GM13977 (cell line): ENCODE measurements around the gene APC2.

ENCODE experiments used
- DNase-seq: peaks from one replicate; pipeline ENCODE4 v3.0.0; 2012; ENCODE audit warnings: low spot score
- CTCF ChIP-seq: IDR thresholded peaks from 2 replicates; pipeline ENCODE4 v1.5.1; 2012; ENCODE audit warnings: mild to moderate bottlenecking, control low read depth; ENCODE audit not compliant: insufficient read depth; ENCODE audit errors: extremely low read depth, missing control alignments
- in situ Hi-C: fragments of 300-500 bp; cut with MboI; formaldehyde crosslinking; loops from one replicate; pipeline ENCODE4 v1.12.0; 2022; ENCODE audit warnings: low sequenced_read_pairs, low pct_unique_long_range_greater_than_20kb, mixed read lengths, inconsistent platforms; ENCODE audit not compliant: unreplicated experiment

Gene APC2

DNA sequence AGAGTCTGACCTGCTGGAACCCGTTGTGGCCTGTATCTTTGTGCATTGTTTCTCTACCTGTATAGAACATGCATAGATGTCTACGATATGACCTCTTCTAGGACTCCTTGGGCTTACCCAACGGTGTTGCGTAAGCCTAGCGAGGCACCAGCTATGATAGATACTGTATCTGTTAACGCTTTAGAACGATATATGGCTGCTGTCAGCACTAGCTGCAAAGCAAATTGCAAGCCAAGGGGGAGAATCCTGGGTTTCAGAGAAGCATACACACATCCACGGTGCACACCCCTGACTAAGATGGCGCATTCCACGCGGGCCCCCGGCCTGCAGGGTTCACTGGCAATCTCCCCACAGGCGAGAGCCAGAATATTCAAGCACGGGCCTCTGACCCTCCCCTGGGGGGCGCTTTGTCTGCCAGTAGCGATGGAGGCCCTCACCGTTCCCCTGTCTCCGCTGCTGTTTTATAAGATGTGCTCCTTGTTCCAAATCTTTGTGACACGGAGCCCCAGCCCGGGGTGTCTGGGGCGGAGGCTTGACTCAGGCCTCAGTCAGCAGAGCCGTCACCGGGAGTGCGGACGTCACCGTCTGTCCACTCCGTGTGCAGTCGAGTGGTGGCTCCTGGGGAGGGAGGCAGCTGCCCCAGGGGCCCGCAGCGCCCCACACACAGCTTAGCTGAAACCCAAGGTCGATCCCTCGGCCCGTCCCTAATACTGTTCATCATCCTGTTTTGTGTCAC is 24.7 kb upstream of the APC2 start:
- in situ Hi-C loops: no loop called here
- DNase-seq: no peak
- TF ChIP-seq CTCF: no peak

DNA sequence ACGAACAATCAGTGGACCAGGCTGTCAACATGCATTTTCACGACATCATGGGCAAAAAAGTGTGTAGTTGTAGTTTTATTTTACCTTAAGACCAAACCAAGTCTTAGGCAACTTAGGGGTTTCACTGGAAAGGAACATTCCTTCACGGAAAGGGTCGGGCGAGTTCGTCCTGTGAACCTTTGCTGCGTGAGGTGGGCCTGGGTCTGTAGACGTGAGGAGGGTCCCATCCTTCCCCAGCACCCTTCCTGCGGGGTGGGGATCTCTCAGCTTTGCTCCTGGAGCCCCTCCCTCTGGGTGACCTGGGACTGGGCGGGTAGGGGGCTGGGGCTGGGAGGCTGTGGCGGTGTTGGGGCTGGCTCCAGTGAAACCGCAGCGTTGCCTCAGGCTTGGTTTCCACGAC is 24.0 kb upstream of the APC2 start:
- in situ Hi-C loops: no loop called here
- DNase-seq: no peak
- TF ChIP-seq CTCF: no peak

- no peak for TF ChIP-seq CTCF
- DNase-seq: no peak
- in situ Hi-C loops: no loop called here
These were observed 23.2 kb upstream of the APC2 start for GRCh38 chr19:1426736-1427135.

DNA sequence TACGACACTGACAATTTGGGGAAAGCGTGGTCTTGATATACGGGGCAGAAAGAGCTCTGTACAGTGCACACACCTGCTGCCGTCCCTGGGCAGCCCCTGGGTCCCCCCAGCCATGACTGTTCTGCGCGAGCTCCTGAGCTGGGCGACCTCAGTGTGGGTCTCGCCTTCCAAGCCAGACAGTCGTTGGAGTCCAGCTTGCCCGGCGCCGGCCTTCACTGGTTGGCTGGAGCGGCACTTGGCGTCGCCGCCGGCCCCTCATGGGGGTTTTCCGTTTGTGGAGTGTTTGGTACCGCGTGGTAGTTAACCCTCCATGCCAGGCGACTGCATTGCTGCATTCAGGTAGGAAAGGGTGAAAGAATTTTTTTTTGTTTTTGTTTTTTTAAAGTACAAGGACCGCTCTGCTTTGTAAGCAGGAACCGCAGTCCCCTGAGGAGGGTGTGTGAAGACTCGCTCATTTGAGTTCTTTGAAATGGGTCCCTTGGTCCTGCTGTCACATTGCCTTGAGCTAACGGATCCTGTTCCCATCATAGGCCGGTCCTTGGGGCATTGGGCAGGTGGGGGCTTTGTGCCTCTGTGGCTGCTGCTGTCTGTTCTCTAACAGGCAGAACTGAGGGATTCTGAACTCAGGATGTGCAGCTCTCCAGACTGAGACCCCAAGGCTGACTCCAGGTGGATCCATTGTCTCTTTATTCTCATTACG is 22.6 kb upstream of the APC2 start:
- no peak for TF ChIP-seq CTCF
- no peak for DNase-seq
- in situ Hi-C loops: no loop called here

- DNase-seq: no peak
- no peak for TF ChIP-seq CTCF
- in situ Hi-C loops: no loop called here
These were observed 21.1 kb upstream of the APC2 start for GRCh38 chr19:1428738-1429391.

GRCh38 chr19:1429750-1430149 is 20.2 kb upstream of the APC2 start:
- in situ Hi-C loops: no loop called here
- no peak for DNase-seq
- TF ChIP-seq CTCF: no peak
